DND-41 (cell line): ENCODE measurements around the gene OXNAD1.
A peak's percentile ranks its signal among the peaks of the same experiment; 100 is the strongest.

Source experiments
- ATAC-seq: fragments of 200-7000 bp; cut with Tn5 transposase; 3 replicates; pipeline ENCODE4 v1.9.1; 2021; ENCODE audit warnings: low read depth; ENCODE audit not compliant: insufficient read depth
- DNase-seq: peaks from one replicate; pipeline ENCODE4 v3.0.0-alpha.2; 2020
- H2AFZ ChIP-seq: 2 replicates; pipeline ENCODE4 v1.6.0; 2012; ENCODE audit warnings: low read depth, low read length
- H3K27ac ChIP-seq: 2 replicates; pipeline ENCODE4 v1.5.1; 2012; ENCODE audit warnings: low read length, inconsistent platforms
- H3K27me3 ChIP-seq: fragments of 200-600 bp; sonication (generic); 2 replicates; pipeline ENCODE4 v1.6.0; 2012; ENCODE audit warnings: low read length, mild to moderate bottlenecking, inconsistent platforms; ENCODE audit not compliant: insufficient read depth, poor library complexity
- H3K36me3 ChIP-seq: 2 replicates; pipeline ENCODE4 v1.5.1; 2012; ENCODE audit warnings: low read length, inconsistent platforms; ENCODE audit not compliant: insufficient read depth
- H3K4me1 ChIP-seq: 2 replicates; pipeline ENCODE4 v1.5.1; 2012; ENCODE audit warnings: mild to moderate bottlenecking, low read length; ENCODE audit not compliant: insufficient read depth
- H3K4me2 ChIP-seq: 2 replicates; pipeline ENCODE4 v1.6.0; 2012; ENCODE audit warnings: mild to moderate bottlenecking, moderate library complexity, low read length, inconsistent platforms; ENCODE audit not compliant: insufficient read depth
- H3K4me3 ChIP-seq, 2 experiments: fragments of 200-600 bp in 1 of 2; shearing (Covaris generic) in 1 of 2; 2 replicates each; pipeline ENCODE4 v1.5.1; 2012 to 2016; ENCODE audit warnings: inconsistent platforms in 2 of 2, low read length in 2 of 2, mild to moderate bottlenecking in 2 of 2, low read depth in 1 of 2, moderate library complexity in 1 of 2
- H3K79me2 ChIP-seq: 2 replicates; pipeline ENCODE4 v1.6.0; 2012; ENCODE audit warnings: low read length, inconsistent platforms; ENCODE audit not compliant: insufficient read depth
- H3K9ac ChIP-seq: 2 replicates; pipeline ENCODE4 v1.6.0; 2012; ENCODE audit warnings: low read depth, mild to moderate bottlenecking, inconsistent platforms, low read length, moderate library complexity
- H3K9me3 ChIP-seq: 2 replicates; pipeline ENCODE4 v1.5.1; 2012; ENCODE audit warnings: low read length, moderate library complexity, mild to moderate bottlenecking, inconsistent platforms; ENCODE audit not compliant: insufficient read depth, severe bottlenecking
- H4K20me1 ChIP-seq: 2 replicates; pipeline ENCODE4 v1.6.0; 2012; ENCODE audit warnings: low read length; ENCODE audit not compliant: insufficient read depth
- EZH2 ChIP-seq: IDR thresholded peaks from 3 replicates; pipeline ENCODE4 v1.6.1; 2012; ENCODE audit warnings: borderline replicate concordance, low read depth, mild to moderate bottlenecking, moderate library complexity, low read length, inconsistent platforms; ENCODE audit not compliant: severe bottlenecking
- TF ChIP-seq, protein P1 (sequence below): IDR thresholded peaks from 2 replicates; pipeline ENCODE4 v1.5.1; 2012; ENCODE audit warnings: borderline replicate concordance, low read length, moderate library complexity, mild to moderate bottlenecking; ENCODE audit not compliant: poor library complexity, severe bottlenecking; ENCODE audit errors: extremely low read depth

Gene OXNAD1

DNA sequence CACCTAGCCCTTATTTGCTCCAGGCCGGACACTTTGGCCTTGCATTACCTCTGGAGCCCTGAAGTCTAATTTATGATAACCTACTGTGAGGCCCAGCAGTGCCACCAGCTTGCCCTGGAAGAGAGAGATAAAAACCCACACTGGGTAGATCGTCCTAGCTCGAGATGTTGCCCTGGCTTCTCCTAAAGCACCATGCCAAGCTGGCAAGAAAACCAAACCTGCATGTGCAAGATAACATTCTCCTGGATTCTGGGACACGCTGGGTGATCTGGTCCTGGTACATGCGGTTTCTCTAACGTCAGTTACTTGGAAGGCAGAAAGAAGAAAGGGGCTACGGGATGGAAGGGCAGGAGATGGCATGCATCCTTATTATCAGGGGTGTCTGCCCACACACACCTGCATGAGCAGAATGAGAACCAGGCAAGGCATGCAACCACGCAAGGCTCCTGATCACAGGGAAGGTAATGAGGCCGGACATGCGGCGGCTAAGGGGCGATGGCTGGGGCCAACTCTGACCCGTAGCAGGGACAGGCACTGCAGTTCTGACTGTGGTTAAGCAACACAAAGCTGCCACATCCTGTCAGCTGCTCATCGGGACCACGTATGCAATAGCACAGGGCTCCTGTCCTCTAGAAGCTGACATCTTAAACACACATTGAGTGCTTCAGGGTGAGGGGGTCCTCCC lies 73.0 kb downstream of the OXNAD1 start:
- peak overlapping the region; percentile 80 for H3K27ac ChIP-seq

GRCh38 chr3:16338999-16339398 lies 74.0 kb downstream of the OXNAD1 start:
- Histone ChIP-seq H3K79me2 (peaks cover 35% of the 10 kb centered on the region), H3K4me3 (no peak overlapping the region), H3K27me3 (no peaks in the 10 kb centered on the region), H4K20me1 (no peaks in the 10 kb centered on the region), H3K9me3 (no peaks in the 10 kb centered on the region), H2AFZ (no peak overlapping the region), H3K9ac (peak overlapping the region; percentile 30; the same call in 1 of the 2 replicates), H3K36me3 (peaks cover 54% of the 10 kb centered on the region), H3K27ac (peak overlapping the region; percentile 80), H3K4me1 (peaks cover 30% of the 10 kb centered on the region), H3K4me2 (no peak overlapping the region)
- no peak for TF ChIP-seq EZH2
- TF ChIP-seq, protein P1, sequence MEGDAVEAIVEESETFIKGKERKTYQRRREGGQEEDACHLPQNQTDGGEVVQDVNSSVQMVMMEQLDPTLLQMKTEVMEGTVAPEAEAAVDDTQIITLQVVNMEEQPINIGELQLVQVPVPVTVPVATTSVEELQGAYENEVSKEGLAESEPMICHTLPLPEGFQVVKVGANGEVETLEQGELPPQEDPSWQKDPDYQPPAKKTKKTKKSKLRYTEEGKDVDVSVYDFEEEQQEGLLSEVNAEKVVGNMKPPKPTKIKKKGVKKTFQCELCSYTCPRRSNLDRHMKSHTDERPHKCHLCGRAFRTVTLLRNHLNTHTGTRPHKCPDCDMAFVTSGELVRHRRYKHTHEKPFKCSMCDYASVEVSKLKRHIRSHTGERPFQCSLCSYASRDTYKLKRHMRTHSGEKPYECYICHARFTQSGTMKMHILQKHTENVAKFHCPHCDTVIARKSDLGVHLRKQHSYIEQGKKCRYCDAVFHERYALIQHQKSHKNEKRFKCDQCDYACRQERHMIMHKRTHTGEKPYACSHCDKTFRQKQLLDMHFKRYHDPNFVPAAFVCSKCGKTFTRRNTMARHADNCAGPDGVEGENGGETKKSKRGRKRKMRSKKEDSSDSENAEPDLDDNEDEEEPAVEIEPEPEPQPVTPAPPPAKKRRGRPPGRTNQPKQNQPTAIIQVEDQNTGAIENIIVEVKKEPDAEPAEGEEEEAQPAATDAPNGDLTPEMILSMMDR = no peak
- ATAC-seq = peak; percentile 69
- peak; percentile 59 for DNase-seq

More for the DNA sequence above, 73.0 kb downstream of the OXNAD1 start:
- ATAC-seq (peak; percentile 91), DNase-seq (peak; percentile 81)
- no peak overlapping the region for H3K4me2 ChIP-seq
- H3K9me3 ChIP-seq = no peaks in the 10 kb centered on the region
- H3K4me3 ChIP-seq = no peak overlapping the region
- peak overlapping the region; percentile 30; the same call in 1 of the 2 replicates for H3K9ac ChIP-seq
- H3K27me3 ChIP-seq = no peaks in the 10 kb centered on the region
- H2AFZ ChIP-seq = no peak overlapping the region
- TF ChIP-seq, protein P1 = no peak
- TF ChIP-seq EZH2 = no peak
- H3K79me2 ChIP-seq = peaks cover 39% of the 10 kb centered on the region
- peaks cover 52% of the 10 kb centered on the region for H3K36me3 ChIP-seq
- no peaks in the 10 kb centered on the region for H4K20me1 ChIP-seq
- peaks cover 30% of the 10 kb centered on the region for H3K4me1 ChIP-seq

DNA sequence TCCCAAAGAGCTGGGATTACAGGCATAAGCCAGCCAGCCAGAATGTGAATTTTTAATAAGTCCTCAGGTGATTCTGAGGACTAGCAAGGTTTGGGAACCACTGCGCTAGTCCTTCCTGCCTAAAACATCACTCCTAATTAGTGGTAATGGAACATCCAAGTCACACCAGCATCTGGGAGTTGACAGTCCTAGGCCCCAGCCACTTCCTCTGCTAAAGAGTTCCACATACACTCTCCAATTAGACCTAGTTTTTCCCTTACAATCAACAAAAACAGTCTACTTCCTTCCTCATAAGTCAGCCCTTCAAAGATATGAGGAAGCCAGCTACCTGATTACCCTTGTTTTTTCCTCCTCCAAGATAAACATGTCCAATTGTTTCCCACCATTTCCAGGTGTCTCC lies 78.1 kb downstream of the OXNAD1 start:
- Histone ChIP-seq H3K9ac (no peak overlapping the region), H3K27ac (0 out of 2 replicates have a peak overlapping the region, but pooled peaks have one; percentile 28), H4K20me1 (no peaks in the 10 kb centered on the region), H3K9me3 (no peaks in the 10 kb centered on the region), H3K4me3 (no peak overlapping the region), H3K4me1 (peaks cover 24% of the 10 kb centered on the region), H3K4me2 (no peak overlapping the region), H3K79me2 (peaks cover 18% of the 10 kb centered on the region), H3K27me3 (no peaks in the 10 kb centered on the region), H3K36me3 (peaks cover 62% of the 10 kb centered on the region), H2AFZ (no peak overlapping the region)
- ATAC-seq = no peak
- DNase-seq = no peak
- TF ChIP-seq, protein P1 = no peak
- TF ChIP-seq EZH2 = no peak
